Upper lobe of left lung (tissue), 6 donors: Measurements from ENCODE around the gene LGALS1. TPM values are rescaled to one million over a fixed set of nuclear protein-coding genes. Genes with fewer than 3 reads are reported as not detected.

Experiments used
- ATAC-seq, 2 donors: fragments of 200-7000 bp; cut with Tn5 transposase; one replicate each; pipeline ENCODE4 v1.9.1; 2022; ENCODE audit warnings: mild to moderate bottlenecking in 2 of 2, moderate library complexity in 2 of 2; ENCODE audit not compliant: low FRiP score in 2 of 2
- DNase-seq, 2 donors: peaks; one replicate each; pipeline ENCODE4 v3.0.0-alpha.2; 2019 to 2020
- H3K27ac ChIP-seq, 4 donors: fragments of 200-600 bp; sonication (generic); one replicate each; pipeline ENCODE4 v1.5.1; 2016 to 2019
- H3K27me3 ChIP-seq, 4 donors: fragments of 200-600 bp; sonication (generic); one replicate each; pipeline ENCODE4 v1.5.1; 2017 to 2019
- H3K36me3 ChIP-seq, 4 donors: fragments of 200-600 bp; sonication (generic); one replicate each; pipeline ENCODE4 v1.5.1; 2016 to 2019
- H3K4me1 ChIP-seq, 4 donors: fragments of 200-600 bp; sonication (generic); one replicate each; pipeline ENCODE4 v1.5.1; 2018 to 2019
- H3K4me3 ChIP-seq, 4 donors: fragments of 200-600 bp; sonication (generic); one replicate each; pipeline ENCODE4 v1.5.1; 2017 to 2019; ENCODE audit warnings: mild to moderate bottlenecking in 2 of 4, moderate library complexity in 1 of 4
- H3K9me3 ChIP-seq, 4 donors: fragments of 200-600 bp; sonication (generic); one replicate each; pipeline ENCODE4 v1.5.1; 2018 to 2019
- CTCF ChIP-seq, 6 experiments: fragments of 450-650 bp in 4 of 6; fragments of 200-600 bp in 2 of 6; sonication (generic) in 2 of 6; IDR thresholded peaks; one replicate each; pipeline ENCODE4 v1.5.1; 2016 to 2019; ENCODE audit warnings: antibody characterized with exemption in 6 of 6
- EP300 ChIP-seq, 4 donors: sonication (generic); formaldehyde crosslinking; IDR thresholded peaks; one replicate each; pipeline ENCODE4 v1.5.1; 2017; ENCODE audit warnings: antibody characterized with exemption in 4 of 4, control low read depth in 2 of 4
- POLR2A ChIP-seq, 4 donors: fragments of 450-650 bp; IDR thresholded peaks; one replicate each; pipeline ENCODE4 v1.5.1; 2016 to 2017; ENCODE audit warnings: antibody characterized with exemption in 4 of 4, mild to moderate bottlenecking in 2 of 4
- POLR2AphosphoS5 ChIP-seq, 2 donors: sonication (generic); formaldehyde crosslinking; IDR thresholded peaks; one replicate each; pipeline ENCODE4 v1.5.1; 2017; ENCODE audit warnings: antibody characterized with exemption in 2 of 2
- WGBS, 2 donors: methylation state at CpG; one replicate each; pipeline ENCODE4 v1.1.5; 2017 to 2018; 5-methylcytosine and 5-hydroxymethylcytosine counted together
- total RNA-seq, 6 donors: library from RNA; depleted of rRNA in 4 of 6; stranded (reverse); fragments of >200 nt in 4 of 6; gene quantifications; one replicate each; pipeline versions ENCODE4 v1.1.0 to v1.2.1, GENCODE V29; 2016 to 2021
- donor health status: DM: no; HTN: no; CAD: no; lungs with moderate emphysema.
- donor health status: DM: no; HTN: yes; CAD: no; lungs with severe emphysema.

The LGALS1 gene
- total RNA-seq, 6 donors from 2014 or later, result 125 to 750 (median 400) TPM

- Histone ChIP-seq H3K36me3 (peaks cover 0 to 12% (median 3%) of the 10 kb centered on the region in 4 donors), H3K4me3 (no peak overlapping the region), H3K27ac (no peak overlapping the region), H3K9me3 (no peaks in the 10 kb centered on the region), H3K4me1 (peaks cover 11 to 23% (median 14%) of the 10 kb centered on the region in 4 donors), H3K27me3 (no peaks in the 10 kb centered on the region)
- 93 to 95% methylated on average over 16 to 24 of the region's 24 CpGs for WGBS, 2 donors
- DNase-seq (no peak), ATAC-seq (peak in 1 of 2 donors; percentile 12)
- no peak for TF ChIP-seq CTCF (IDR thresholded peaks at IDR 0.05)
- TF ChIP-seq POLR2A (IDR thresholded peaks at IDR 0.05), result no peak
- TF ChIP-seq POLR2AphosphoS5 (IDR thresholded peaks at IDR 0.05), result no peak
- TF ChIP-seq EP300 (IDR thresholded peaks at IDR 0.05), result no peak
Measured at GRCh38 chr22:37665487-37665886, 9.9 kb upstream of the LGALS1 start.

GRCh38 chr22:37669586-37669985 lies 5.8 kb upstream of the LGALS1 start:
- Histone ChIP-seq H3K9me3 (no peaks in the 10 kb centered on the region), H3K27me3 (no peaks in the 10 kb centered on the region), H3K36me3 (peaks cover 0 to 12% (median 3%) of the 10 kb centered on the region in 4 donors), H3K4me1 (peaks cover 9 to 16% (median 12%) of the 10 kb centered on the region in 4 donors), H3K27ac (no peak overlapping the region), H3K4me3 (no peak overlapping the region)
- DNase-seq (no peak), ATAC-seq (no peak)
- TF ChIP-seq EP300 (IDR thresholded peaks at IDR 0.05) (no peak), POLR2AphosphoS5 (IDR thresholded peaks at IDR 0.05) (no peak), POLR2A (IDR thresholded peaks at IDR 0.05) (no peak), CTCF (IDR thresholded peaks at IDR 0.05) (no peak)
- 72 to 74% methylated on average over 4 to 6 of the region's 6 CpGs for WGBS, 2 donors

- H3K27ac ChIP-seq, result peak overlapping the region in 1 of 4 donors; percentile 95
- DNase-seq (no peak), ATAC-seq (no peak)
- H3K4me3 ChIP-seq, result no peak overlapping the region
- no peaks in the 10 kb centered on the region for H3K36me3 ChIP-seq
- TF ChIP-seq CTCF (IDR thresholded peaks at IDR 0.05) (no peak), EP300 (IDR thresholded peaks at IDR 0.05) (no peak), POLR2AphosphoS5 (IDR thresholded peaks at IDR 0.05) (no peak), POLR2A (IDR thresholded peaks at IDR 0.05) (no peak)
- H3K27me3 ChIP-seq, result no peaks in the 10 kb centered on the region
- WGBS, 2 donors, result 63% methylated on average over 15 of the region's 15 CpGs
- H3K9me3 ChIP-seq, result no peaks in the 10 kb centered on the region
- peaks cover 28 to 42% (median 38%) of the 10 kb centered on the region in 4 donors for H3K4me1 ChIP-seq
Measured at GRCh38 chr22:37672206-37672919, 3.1 kb upstream of the LGALS1 start.

- WGBS, 2 donors, result 69 to 78% methylated on average over 3 to 10 of the region's 11 CpGs
- no peak for ATAC-seq
- H3K27me3 ChIP-seq, result no peaks in the 10 kb centered on the region
- H3K36me3 ChIP-seq, result peaks cover 0 to 4% (median 0%) of the 10 kb centered on the region in 4 donors
- H3K9me3 ChIP-seq, result no peaks in the 10 kb centered on the region
- DNase-seq, result no peak
- peak overlapping the region in 2 of 4 donors; percentile 34 to 95 for H3K27ac ChIP-seq
- H3K4me3 ChIP-seq, result no peak overlapping the region
- H3K4me1 ChIP-seq, result peaks cover 34 to 48% (median 40%) of the 10 kb centered on the region in 4 donors
- TF ChIP-seq POLR2AphosphoS5 (IDR thresholded peaks at IDR 0.05) (no peak), EP300 (IDR thresholded peaks at IDR 0.05) (no peak), CTCF (IDR thresholded peaks at IDR 0.05) (no peak), POLR2A (IDR thresholded peaks at IDR 0.05) (no peak)
Measured at GRCh38 chr22:37672920-37673455, 2.4 kb upstream of the LGALS1 start.
